ENCODE data around the gene FRMD5. TPM values are rescaled to one million over a fixed set of nuclear protein-coding genes. Genes with fewer than 3 reads are reported as not detected.
A peak's percentile ranks its signal among the peaks of the same experiment; 100 is the strongest.
"Not testable (repeated sequence)": the region's sequence is repeated elsewhere in the genome, so short reads cannot be mapped to it uniquely, and the experiment has no call there.

The FRMD5 gene
- total RNA-seq, 2 donors from 2014 or later: not detected

- H3K4me3 Mint-ChIP-seq: no peak overlapping the region
- no peaks in the 10 kb centered on the region for H3K9me3 Mint-ChIP-seq
- no peaks in the 10 kb centered on the region for H3K36me3 Mint-ChIP-seq
- DNase-seq (ENCODE audit: low spot score) (no peak), ATAC-seq (no peak)
- no peaks in the 10 kb centered on the region for H3K4me1 Mint-ChIP-seq (ENCODE audit: low read depth in 2 of 2)
- no peak overlapping the region for H3K27ac Mint-ChIP-seq
- no peaks in the 10 kb centered on the region for H3K27me3 Mint-ChIP-seq
Observed at GRCh38 chr15:43881944-43882343, 313.1 kb downstream of the FRMD5 start.

- Mint-ChIP-seq H3K4me1 (ENCODE audit: low read depth in 2 of 2) (no peaks in the 10 kb centered on the region), H3K36me3 (no peaks in the 10 kb centered on the region)
Observed at GRCh38 chr15:43881245-43881644, 313.8 kb downstream of the FRMD5 start.

GRCh38 chr15:43880406-43881194 lies 314.5 kb downstream of the FRMD5 start:
- Mint-ChIP-seq H3K27ac (no peak overlapping the region), H3K4me1 (ENCODE audit: low read depth in 2 of 2) (no peaks in the 10 kb centered on the region), H3K4me3 (no peak overlapping the region), H3K9me3 (no peaks in the 10 kb centered on the region), H3K36me3 (peaks cover 6% of the 10 kb centered on the region), H3K27me3 (no peaks in the 10 kb centered on the region)
- DNase-seq (ENCODE audit: low spot score): no peak
- peak in 1 of 2 donors; percentile 22 for ATAC-seq

More at GRCh38 chr15:43881245-43881644, 313.8 kb downstream of the FRMD5 start:
- H3K27ac Mint-ChIP-seq: no peak overlapping the region
- no peaks in the 10 kb centered on the region for H3K27me3 Mint-ChIP-seq
- no peak overlapping the region for H3K4me3 Mint-ChIP-seq
- no peaks in the 10 kb centered on the region for H3K9me3 Mint-ChIP-seq
- DNase-seq (ENCODE audit: low spot score): no peak
- ATAC-seq: no peak

GRCh38 chr15:43879386-43880355 lies 315.4 kb downstream of the FRMD5 start:
- H3K27ac Mint-ChIP-seq: peak overlapping the region in 1 of 2 donors; percentile 12
- ATAC-seq (no peak), DNase-seq (ENCODE audit: low spot score) (no peak)
- H3K27me3 Mint-ChIP-seq: no peaks in the 10 kb centered on the region
- no peak overlapping the region for H3K4me3 Mint-ChIP-seq
- no peaks in the 10 kb centered on the region for H3K4me1 Mint-ChIP-seq (ENCODE audit: low read depth in 2 of 2)
- peaks cover 6% of the 10 kb centered on the region for H3K36me3 Mint-ChIP-seq
- H3K9me3 Mint-ChIP-seq: no peaks in the 10 kb centered on the region

- Mint-ChIP-seq H3K9me3 (no peaks in the 10 kb centered on the region), H3K27ac (no peak overlapping the region), H3K36me3 (peaks cover 6% of the 10 kb centered on the region), H3K4me3 (no peak overlapping the region), H3K4me1 (ENCODE audit: low read depth in 2 of 2) (no peaks in the 10 kb centered on the region), H3K27me3 (no peaks in the 10 kb centered on the region)
- ATAC-seq (no peak), DNase-seq (ENCODE audit: low spot score) (no peak)
Observed at GRCh38 chr15:43878446-43878845, 316.6 kb downstream of the FRMD5 start.

GRCh38 chr15:43877371-43877770 lies 317.7 kb downstream of the FRMD5 start:
- Mint-ChIP-seq H3K9me3 (no peaks in the 10 kb centered on the region), H3K27me3 (no peaks in the 10 kb centered on the region), H3K4me1 (ENCODE audit: low read depth in 2 of 2) (no peaks in the 10 kb centered on the region), H3K4me3 (no peak overlapping the region), H3K27ac (no peak overlapping the region), H3K36me3 (peaks cover 10% of the 10 kb centered on the region)
- ATAC-seq (no peak), DNase-seq (ENCODE audit: low spot score) (no peak)

- no peaks in the 10 kb centered on the region for H3K9me3 Mint-ChIP-seq
- no peak overlapping the region for H3K4me3 Mint-ChIP-seq
- DNase-seq (ENCODE audit: low spot score) (no peak), ATAC-seq (no peak)
- peaks cover 10% of the 10 kb centered on the region for H3K36me3 Mint-ChIP-seq
- no peaks in the 10 kb centered on the region for H3K27me3 Mint-ChIP-seq
- no peak overlapping the region for H3K27ac Mint-ChIP-seq
- H3K4me1 Mint-ChIP-seq (ENCODE audit: low read depth in 2 of 2): no peaks in the 10 kb centered on the region
Observed at GRCh38 chr15:43876872-43877271, 318.2 kb downstream of the FRMD5 start.

GRCh38 chr15:43873651-43874050 lies 321.4 kb downstream of the FRMD5 start:
- Mint-ChIP-seq H3K4me1 (ENCODE audit: low read depth in 2 of 2) (no peaks in the 10 kb centered on the region), H3K36me3 (peaks cover 20% of the 10 kb centered on the region), H3K4me3 (no peak overlapping the region), H3K27me3 (no peaks in the 10 kb centered on the region), H3K9me3 (no peaks in the 10 kb centered on the region), H3K27ac (no peak overlapping the region)
- no peak for ATAC-seq
- no peak for DNase-seq (ENCODE audit: low spot score)

- H3K36me3 Mint-ChIP-seq: peaks cover 20% of the 10 kb centered on the region
- no peaks in the 10 kb centered on the region for H3K9me3 Mint-ChIP-seq
- no peak for DNase-seq (ENCODE audit: low spot score)
- no peaks in the 10 kb centered on the region for H3K27me3 Mint-ChIP-seq
- no peaks in the 10 kb centered on the region for H3K4me1 Mint-ChIP-seq (ENCODE audit: low read depth in 2 of 2)
- no peak overlapping the region for H3K4me3 Mint-ChIP-seq
- H3K27ac Mint-ChIP-seq: no peak overlapping the region
- ATAC-seq: no peak
Observed at GRCh38 chr15:43872416-43873020, 322.6 kb downstream of the FRMD5 start.

- Mint-ChIP-seq H3K4me3 (no peak overlapping the region), H3K4me1 (ENCODE audit: low read depth in 2 of 2) (no peaks in the 10 kb centered on the region), H3K27me3 (no peaks in the 10 kb centered on the region), H3K9me3 (no peaks in the 10 kb centered on the region), H3K36me3 (peaks cover 20% of the 10 kb centered on the region), H3K27ac (no peak overlapping the region)
- DNase-seq (ENCODE audit: low spot score) (no peak), ATAC-seq (no peak)
Observed at GRCh38 chr15:43871835-43872234, 323.2 kb downstream of the FRMD5 start.

- H3K4me3 Mint-ChIP-seq: no peak overlapping the region
- no peak overlapping the region for H3K27ac Mint-ChIP-seq
- no peaks in the 10 kb centered on the region for H3K4me1 Mint-ChIP-seq (ENCODE audit: low read depth in 2 of 2)
- DNase-seq (ENCODE audit: low spot score) (no peak), ATAC-seq (no peak)
- H3K9me3 Mint-ChIP-seq: no peaks in the 10 kb centered on the region
- H3K27me3 Mint-ChIP-seq: no peaks in the 10 kb centered on the region
- peaks cover 21% of the 10 kb centered on the region for H3K36me3 Mint-ChIP-seq
Observed at GRCh38 chr15:43868406-43868805, 326.7 kb downstream of the FRMD5 start.

GRCh38 chr15:43867096-43867495 lies 328.0 kb downstream of the FRMD5 start:
- Mint-ChIP-seq H3K4me3 (no peak overlapping the region), H3K4me1 (ENCODE audit: low read depth in 2 of 2) (no peaks in the 10 kb centered on the region), H3K36me3 (peaks cover 17% of the 10 kb centered on the region), H3K9me3 (no peaks in the 10 kb centered on the region), H3K27ac (no peak overlapping the region), H3K27me3 (no peaks in the 10 kb centered on the region)
- ATAC-seq (no peak), DNase-seq (ENCODE audit: low spot score) (no peak)

GRCh38 chr15:43866636-43867035 lies 328.4 kb downstream of the FRMD5 start:
- DNase-seq (ENCODE audit: low spot score); H3K9me3 Mint-ChIP-seq; H3K4me3 Mint-ChIP-seq; ATAC-seq; H3K4me1 Mint-ChIP-seq (ENCODE audit: low read depth in 2 of 2); H3K27me3 Mint-ChIP-seq; H3K27ac Mint-ChIP-seq: not testable (repeated sequence)
- peaks cover 17% of the 10 kb centered on the region for H3K36me3 Mint-ChIP-seq

- H3K27ac Mint-ChIP-seq: no peak overlapping the region
- no peak overlapping the region for H3K4me3 Mint-ChIP-seq
- H3K9me3 Mint-ChIP-seq: no peaks in the 10 kb centered on the region
- peaks cover 0 to 3% of the 10 kb centered on the region in 2 donors for H3K4me1 Mint-ChIP-seq (ENCODE audit: low read depth in 2 of 2)
- ATAC-seq (no peak), DNase-seq (ENCODE audit: low spot score) (no peak)
- no peaks in the 10 kb centered on the region for H3K27me3 Mint-ChIP-seq
- H3K36me3 Mint-ChIP-seq: peaks cover 16% of the 10 kb centered on the region
Observed at GRCh38 chr15:43859546-43859945, 335.5 kb downstream of the FRMD5 start.

Measured in natural killer cell treated with Interleukin-12 subunit alpha and Interleukin-12 subunit beta and Interleukin-15 and Interleukin-18, amount 100 ng/mL, for 72 hours (primary cell).